SK-N-SH treated with all-trans-retinoic acid at 6 μM for 48 hours (cell line): ENCODE results near the gene TACSTD2.
"Not testable (repeated sequence)": the region's sequence is repeated elsewhere in the genome, so short reads cannot be mapped to it uniquely, and the experiment has no call there.

Source experiments
- ATAC-seq: fragments of 200-7000 bp; cut with Tn5 transposase; 3 replicates; pipeline ENCODE4 v1.9.1; 2020; ENCODE audit warnings: mild to moderate bottlenecking, moderate library complexity
- ARNTL ChIP-seq: fragments of 450-650 bp; formaldehyde crosslinking; IDR thresholded peaks from 2 replicates; pipeline ENCODE4 v1.5.0; 2020; ENCODE audit warnings: low read depth, mild to moderate bottlenecking, moderate library complexity, borderline replicate concordance
- BACH2 ChIP-seq: fragments of 250-450 bp; sonication (Bioruptor Pico); IDR thresholded peaks from 2 replicates; pipeline ENCODE4 v1.9.0; 2021; ENCODE audit warnings: mild to moderate bottlenecking, borderline replicate concordance
- CREB5 ChIP-seq: fragments of 250-450 bp; sonication (Bioruptor Pico); IDR thresholded peaks from 2 replicates; pipeline ENCODE4 v1.5.1; 2020; ENCODE audit warnings: low read depth, mild to moderate bottlenecking, moderate library complexity
- CSDC2 ChIP-seq: fragments of 250-450 bp; sonication (Bioruptor Pico); IDR thresholded peaks from 2 replicates; pipeline ENCODE4 v1.5.0; 2020; ENCODE audit warnings: mild to moderate bottlenecking, moderate library complexity
- CSRNP3 ChIP-seq: fragments of 250-450 bp; sonication (Bioruptor Pico); IDR thresholded peaks from 2 replicates; pipeline ENCODE4 v1.5.1; 2021; ENCODE audit warnings: mild to moderate bottlenecking, moderate library complexity
- ESRRG ChIP-seq: fragments of 250-450 bp; sonication (Bioruptor Pico); IDR thresholded peaks from 2 replicates; pipeline ENCODE4 v1.6.1; 2021; ENCODE audit warnings: mild to moderate bottlenecking
- GLIS3 ChIP-seq: fragments of 250-450 bp; sonication (Bioruptor Pico); IDR thresholded peaks from 2 replicates; pipeline ENCODE4 v1.5.0; 2020; ENCODE audit warnings: mild to moderate bottlenecking, moderate library complexity
- ISL1 ChIP-seq: fragments of 250-450 bp; sonication (Bioruptor Pico); IDR thresholded peaks from 2 replicates; pipeline ENCODE4 v2.1.2; 2022; ENCODE audit warnings: mild to moderate bottlenecking, moderate library complexity
- OSR1 ChIP-seq: fragments of 250-450 bp; sonication (Bioruptor Pico); IDR thresholded peaks from 2 replicates; pipeline ENCODE4 v1.8.0; 2022; ENCODE audit warnings: moderate library complexity, mild to moderate bottlenecking, inconsistent platforms
- PATZ1 ChIP-seq: fragments of 250-450 bp; sonication (Bioruptor Pico); IDR thresholded peaks from 2 replicates; pipeline ENCODE4 v1.8.0; 2020; ENCODE audit warnings: mild to moderate bottlenecking, moderate library complexity, borderline replicate concordance
- POU6F1 ChIP-seq: fragments of 250-450 bp; sonication (Bioruptor Pico); IDR thresholded peaks from 2 replicates; pipeline ENCODE4 v1.8.0; 2021; ENCODE audit warnings: low read depth, mild to moderate bottlenecking, moderate library complexity, borderline replicate concordance
- PPARA ChIP-seq: fragments of 250-450 bp; sonication (Bioruptor Pico); IDR thresholded peaks from 2 replicates; pipeline ENCODE4 v1.5.0; 2020; ENCODE audit warnings: mild to moderate bottlenecking, borderline replicate concordance
- SNAI2 ChIP-seq: fragments of 250-450 bp; sonication (Bioruptor Pico); IDR thresholded peaks from 2 replicates; pipeline ENCODE4 v1.5.0; 2020; ENCODE audit warnings: mild to moderate bottlenecking, moderate library complexity
- TCF4 ChIP-seq: fragments of 250-450 bp; sonication (Bioruptor Pico); IDR thresholded peaks from 2 replicates; pipeline ENCODE4 v1.8.0; 2021; ENCODE audit warnings: mild to moderate bottlenecking, moderate library complexity, borderline replicate concordance
- TSHZ2 ChIP-seq: fragments of 250-450 bp; sonication (Bioruptor Pico); IDR thresholded peaks from 2 replicates; pipeline ENCODE4 v1.5.0; 2020; ENCODE audit warnings: mild to moderate bottlenecking, moderate library complexity
- ZC3H10 ChIP-seq: fragments of 250-450 bp; sonication (Bioruptor Pico); IDR thresholded peaks from 2 replicates; pipeline ENCODE4 v1.5.1; 2021; ENCODE audit warnings: mild to moderate bottlenecking, moderate library complexity
- ZFP3 ChIP-seq: fragments of 250-450 bp; sonication (Bioruptor Pico); IDR thresholded peaks from 2 replicates; pipeline ENCODE4 v1.5.0; 2020; ENCODE audit warnings: mild to moderate bottlenecking, moderate library complexity
- ZFP30 ChIP-seq: fragments of 450-650 bp; formaldehyde crosslinking; IDR thresholded peaks from 2 replicates; pipeline ENCODE4 v1.5.0; 2022; ENCODE audit warnings: mild to moderate bottlenecking, moderate library complexity
- ZNF565 ChIP-seq: fragments of 450-650 bp; formaldehyde crosslinking; conservative IDR thresholded peaks from 2 replicates; pipeline ENCODE4 v1.5.0; 2020; ENCODE audit warnings: low read depth, mild to moderate bottlenecking, moderate library complexity
- ZNF70 ChIP-seq: fragments of 450-650 bp; formaldehyde crosslinking; IDR thresholded peaks from 2 replicates; pipeline ENCODE4 v1.5.0; 2020; ENCODE audit warnings: mild to moderate bottlenecking, moderate library complexity
- ZNF8 ChIP-seq: fragments of 450-650 bp; formaldehyde crosslinking; IDR thresholded peaks from 2 replicates; pipeline ENCODE4 v1.5.0; 2020; ENCODE audit warnings: mild to moderate bottlenecking, moderate library complexity

TACSTD2 gene

GRCh38 chr1:58551186-58552140 is 25.6 kb downstream of the TACSTD2 start:
- ATAC-seq, result no peak
- TF ChIP-seq SNAI2 (CRISPR knock-in tag) (no peak), ISL1 (CRISPR knock-in tag) (no peak), ARNTL (CRISPR knock-in tag) (no peak), ZNF565 (CRISPR knock-in tag) (no peak), ZFP30 (no peak), CREB5 (no peak), PPARA (CRISPR knock-in tag) (no peak), GLIS3 (CRISPR knock-in tag) (no peak), ESRRG (CRISPR knock-in tag) (no peak), CSDC2 (CRISPR knock-in tag) (no peak), POU6F1 (CRISPR knock-in tag) (no peak), BACH2 (no peak)

- ATAC-seq, result not testable (repeated sequence)
Observed at GRCh38 chr1:58549291-58549690, 27.8 kb downstream of the TACSTD2 start.

- no peak for ATAC-seq
- no peak for TF ChIP-seq TCF4
- TF ChIP-seq OSR1 (CRISPR knock-in tag), result no peak
- TF ChIP-seq PATZ1 (CRISPR knock-in tag), result no peak
- no peak for TF ChIP-seq CSDC2 (CRISPR knock-in tag)
- TF ChIP-seq ZNF8 (CRISPR knock-in tag), result no peak
- TF ChIP-seq BACH2, result no peak
- TF ChIP-seq TSHZ2 (CRISPR knock-in tag), result no peak
- no peak for TF ChIP-seq ISL1 (CRISPR knock-in tag)
- no peak for TF ChIP-seq ZNF70
- no peak for TF ChIP-seq SNAI2 (CRISPR knock-in tag)
- TF ChIP-seq GLIS3 (CRISPR knock-in tag), result no peak
- no peak for TF ChIP-seq CREB5
- TF ChIP-seq ZFP30, result no peak
- no peak for TF ChIP-seq ZC3H10 (CRISPR knock-in tag)
- TF ChIP-seq ESRRG (CRISPR knock-in tag), result no peak
- TF ChIP-seq ZNF565 (CRISPR knock-in tag), result no peak
- TF ChIP-seq ZFP3 (CRISPR knock-in tag), result no peak
- no peak for TF ChIP-seq CSRNP3 (CRISPR knock-in tag)
- TF ChIP-seq POU6F1 (CRISPR knock-in tag), result no peak
Observed at GRCh38 chr1:58548371-58548770, 28.7 kb downstream of the TACSTD2 start.
